ENCODE results near the gene MYO9B. TPM values are rescaled to one million over a fixed set of nuclear protein-coding genes. Genes with fewer than 3 reads are reported as not detected.

Gene MYO9B
- total RNA-seq, 2 donors from 2014 or later = 229 to 257 TPM

DNA sequence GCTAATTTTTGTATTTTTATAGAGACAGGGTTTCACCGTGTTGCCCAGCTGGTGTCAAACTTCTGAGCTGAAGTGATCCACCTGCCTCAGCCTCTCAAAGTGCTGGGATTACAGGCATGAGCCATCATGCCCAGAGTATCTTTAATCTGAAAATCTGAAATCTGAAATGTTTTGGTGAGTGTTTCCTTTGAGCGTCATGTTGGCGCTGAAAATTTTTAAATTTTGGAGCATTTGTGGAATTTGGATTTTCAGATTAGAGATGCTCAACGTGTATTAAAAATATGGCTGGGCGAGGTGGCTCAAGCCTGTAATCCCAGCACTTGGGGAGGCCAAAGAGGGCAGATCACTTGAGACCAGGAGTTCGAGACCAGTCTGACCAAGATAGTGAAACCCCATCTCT lies 43.8 kb upstream of the MYO9B start:
- H3K9me3 ChIP-seq = no peaks in the 10 kb centered on the region
- no peak for DNase-seq (ENCODE audit: low spot score)
- TF ChIP-seq, protein P1, sequence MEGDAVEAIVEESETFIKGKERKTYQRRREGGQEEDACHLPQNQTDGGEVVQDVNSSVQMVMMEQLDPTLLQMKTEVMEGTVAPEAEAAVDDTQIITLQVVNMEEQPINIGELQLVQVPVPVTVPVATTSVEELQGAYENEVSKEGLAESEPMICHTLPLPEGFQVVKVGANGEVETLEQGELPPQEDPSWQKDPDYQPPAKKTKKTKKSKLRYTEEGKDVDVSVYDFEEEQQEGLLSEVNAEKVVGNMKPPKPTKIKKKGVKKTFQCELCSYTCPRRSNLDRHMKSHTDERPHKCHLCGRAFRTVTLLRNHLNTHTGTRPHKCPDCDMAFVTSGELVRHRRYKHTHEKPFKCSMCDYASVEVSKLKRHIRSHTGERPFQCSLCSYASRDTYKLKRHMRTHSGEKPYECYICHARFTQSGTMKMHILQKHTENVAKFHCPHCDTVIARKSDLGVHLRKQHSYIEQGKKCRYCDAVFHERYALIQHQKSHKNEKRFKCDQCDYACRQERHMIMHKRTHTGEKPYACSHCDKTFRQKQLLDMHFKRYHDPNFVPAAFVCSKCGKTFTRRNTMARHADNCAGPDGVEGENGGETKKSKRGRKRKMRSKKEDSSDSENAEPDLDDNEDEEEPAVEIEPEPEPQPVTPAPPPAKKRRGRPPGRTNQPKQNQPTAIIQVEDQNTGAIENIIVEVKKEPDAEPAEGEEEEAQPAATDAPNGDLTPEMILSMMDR (IDR thresholded peaks at IDR 0.05) = no peak
- H3K36me3 ChIP-seq = no peaks in the 10 kb centered on the region
- no peak overlapping the region for H3K27ac ChIP-seq
- ATAC-seq (ENCODE audit: insufficient number of reproducible peaks, low FRiP score, low read depth) = no peak
- H3K27me3 ChIP-seq (replicated peaks; ENCODE audit: insufficient read depth) = peaks cover 5% of the 10 kb centered on the region
- H3K4me1 ChIP-seq (ENCODE audit: control insufficient read depth in 1 of 2, low read depth in 2 of 2) = peaks cover 0 to 4% of the 10 kb centered on the region in 2 donors
- no peak overlapping the region for H3K4me3 ChIP-seq

DNA sequence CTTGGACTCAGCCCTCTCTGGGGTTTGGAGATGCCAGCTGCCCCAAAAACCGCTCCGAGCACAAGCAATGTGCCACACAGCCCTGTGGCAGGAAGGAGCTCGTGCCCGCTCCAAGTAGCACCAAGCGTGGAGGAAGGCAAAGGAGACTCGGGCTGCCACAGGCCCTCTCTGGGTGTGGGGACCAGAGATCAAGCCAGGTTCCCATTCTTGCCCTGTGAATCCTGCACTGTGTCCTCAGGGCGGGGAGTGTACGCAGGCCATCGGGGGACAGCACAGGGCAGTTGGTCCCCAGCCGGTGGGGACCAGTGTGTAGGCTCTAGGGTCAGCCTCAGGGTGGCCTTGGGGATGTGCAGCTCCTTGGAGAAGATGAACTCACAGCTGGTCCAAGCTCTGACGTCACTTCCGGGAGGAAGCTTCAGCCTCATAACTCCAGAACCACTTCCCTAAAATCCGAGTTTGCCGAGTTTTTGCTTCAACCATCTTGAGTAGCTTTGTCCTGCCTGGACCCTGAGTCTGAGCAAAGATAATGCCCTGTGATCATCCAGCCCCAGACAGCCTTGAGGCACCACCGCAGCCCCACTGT lies 39.6 kb upstream of the MYO9B start:
- DNase-seq (ENCODE audit: low spot score) (no peak), ATAC-seq (ENCODE audit: insufficient number of reproducible peaks, low FRiP score, low read depth) (no peak)
- Histone ChIP-seq H3K27me3 (replicated peaks; ENCODE audit: insufficient read depth) (no peaks in the 10 kb centered on the region), H3K27ac (no peak overlapping the region), H3K36me3 (no peaks in the 10 kb centered on the region), H3K4me1 (ENCODE audit: control insufficient read depth in 1 of 2, low read depth in 2 of 2) (no peaks in the 10 kb centered on the region), H3K9me3 (no peaks in the 10 kb centered on the region), H3K4me3 (no peak overlapping the region)
- TF ChIP-seq, protein P1 (IDR thresholded peaks at IDR 0.05) = no peak

DNA sequence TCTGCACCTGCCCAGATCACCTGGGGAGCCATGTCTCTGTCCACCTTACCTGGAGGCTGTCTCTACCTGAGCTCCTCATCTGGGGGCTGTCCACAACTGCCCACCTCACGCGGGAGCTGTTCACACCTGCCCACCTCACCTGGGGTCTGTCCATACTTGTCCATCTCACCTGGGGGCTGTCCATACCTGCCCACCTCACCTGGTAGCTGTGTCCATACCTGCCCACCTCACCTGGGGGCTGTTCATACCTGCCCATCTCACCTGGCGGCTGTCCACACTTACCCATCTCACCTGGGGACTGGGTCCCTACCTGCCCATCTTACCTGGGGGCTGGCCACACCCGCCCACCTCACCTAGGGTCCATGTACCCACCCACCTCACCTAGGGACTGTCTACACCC lies 38.9 kb upstream of the MYO9B start:
- Histone ChIP-seq H3K9me3 (no peaks in the 10 kb centered on the region), H3K27ac (no peak overlapping the region), H3K4me3 (no peak overlapping the region), H3K27me3 (replicated peaks; ENCODE audit: insufficient read depth) (no peaks in the 10 kb centered on the region), H3K4me1 (ENCODE audit: control insufficient read depth in 1 of 2, low read depth in 2 of 2) (no peaks in the 10 kb centered on the region), H3K36me3 (no peaks in the 10 kb centered on the region)
- DNase-seq (ENCODE audit: low spot score) (no peak), ATAC-seq (ENCODE audit: insufficient number of reproducible peaks, low FRiP score, low read depth) (no peak)
- TF ChIP-seq, protein P1 (IDR thresholded peaks at IDR 0.05) = no peak

DNA sequence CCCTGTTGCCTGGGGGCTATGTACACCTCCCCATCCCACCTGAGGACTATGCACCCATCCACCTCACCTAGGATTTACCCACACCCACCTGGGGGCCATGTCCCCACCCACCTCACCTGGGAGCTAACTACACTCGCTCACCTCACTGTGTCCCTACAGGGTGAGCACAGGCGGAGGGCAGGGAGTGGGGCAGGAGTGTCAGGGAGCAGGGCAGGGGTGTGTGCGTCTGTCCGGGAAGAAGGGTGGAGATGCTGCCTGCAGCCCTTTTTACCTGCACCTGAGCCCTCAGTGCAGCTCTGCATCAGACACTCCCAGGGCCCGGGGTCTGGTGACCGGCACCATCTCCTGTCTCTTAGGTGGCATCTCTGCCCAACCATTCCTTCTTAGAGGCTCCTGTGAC lies 38.4 kb upstream of the MYO9B start:
- ATAC-seq (ENCODE audit: insufficient number of reproducible peaks, low FRiP score, low read depth) = no peak

DNA sequence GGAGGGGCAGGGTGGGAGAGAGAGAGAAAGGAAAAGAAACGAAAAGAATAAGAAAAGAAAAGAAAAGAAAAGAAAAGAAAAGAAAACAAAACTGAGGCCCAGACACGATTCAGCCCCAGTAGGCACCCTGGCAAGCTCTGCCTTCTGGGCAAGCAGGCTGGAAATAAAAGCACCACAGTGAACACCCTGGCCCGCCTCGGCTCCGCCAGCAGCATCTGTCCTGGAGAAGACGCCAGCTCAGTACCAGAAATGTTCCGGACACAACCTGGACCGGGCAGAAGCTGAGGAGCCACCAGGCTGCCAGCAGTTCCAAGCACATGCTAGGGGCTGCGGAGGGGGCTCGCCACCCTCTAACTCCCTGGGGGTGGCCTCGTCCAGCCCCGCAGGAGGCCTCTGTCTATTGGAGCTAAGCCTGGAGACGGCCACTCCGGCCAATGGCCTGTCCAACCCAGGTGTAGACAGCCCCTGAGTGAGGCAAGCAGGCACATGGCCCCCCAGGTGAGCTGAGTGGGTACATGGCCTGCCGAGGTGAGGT lies 37.5 kb upstream of the MYO9B start:
- TF ChIP-seq, protein P1 (IDR thresholded peaks at IDR 0.05) = no peak
- DNase-seq (ENCODE audit: low spot score) (no peak), ATAC-seq (ENCODE audit: insufficient number of reproducible peaks, low FRiP score, low read depth) (no peak)
- Histone ChIP-seq H3K4me1 (ENCODE audit: control insufficient read depth in 1 of 2, low read depth in 2 of 2) (no peaks in the 10 kb centered on the region), H3K9me3 (no peaks in the 10 kb centered on the region), H3K27ac (no peak overlapping the region), H3K36me3 (no peaks in the 10 kb centered on the region), H3K27me3 (replicated peaks; ENCODE audit: insufficient read depth) (no peaks in the 10 kb centered on the region), H3K4me3 (no peak overlapping the region)

More for the DNA sequence above, 38.4 kb upstream of the MYO9B start:
- no peak for DNase-seq (ENCODE audit: low spot score)
- Histone ChIP-seq H3K36me3 (no peaks in the 10 kb centered on the region), H3K27ac (no peak overlapping the region), H3K4me3 (no peak overlapping the region), H3K27me3 (replicated peaks; ENCODE audit: insufficient read depth) (no peaks in the 10 kb centered on the region), H3K4me1 (ENCODE audit: control insufficient read depth in 1 of 2, low read depth in 2 of 2) (no peaks in the 10 kb centered on the region), H3K9me3 (no peaks in the 10 kb centered on the region)
- TF ChIP-seq, protein P1 (IDR thresholded peaks at IDR 0.05) = no peak

Measured in thoracic aorta (tissue), 2 donors.